Muscle of leg (tissue), 11 donors: ENCODE measurements around the gene GPAT3. TPM values are rescaled to one million over a fixed set of nuclear protein-coding genes. Genes with fewer than 3 reads are reported as not detected.
"Not testable (repeated sequence)": the region's sequence is repeated elsewhere in the genome, so short reads cannot be mapped to it uniquely, and the experiment has no call there.

Experiments
- DNase-seq: peaks from one replicate; pipeline ENCODE4 v3.0.0; 2013
- H3K27ac ChIP-seq: one replicate; pipeline ENCODE4 v1.5.1; 2013; ENCODE audit warnings: mild to moderate bottlenecking, low read length, control low read depth
- H3K27me3 ChIP-seq: one replicate; pipeline ENCODE4 v1.6.1; 2013; ENCODE audit warnings: low read length; ENCODE audit not compliant: control insufficient read depth, insufficient read depth
- H3K36me3 ChIP-seq: one replicate; pipeline ENCODE4 v1.6.1; 2013; ENCODE audit warnings: low read length; ENCODE audit not compliant: control insufficient read depth, insufficient read depth
- H3K4me1 ChIP-seq: one replicate; pipeline ENCODE4 v1.6.1; 2013; ENCODE audit warnings: low read length; ENCODE audit not compliant: control insufficient read depth, insufficient read depth
- H3K4me3 ChIP-seq: one replicate; pipeline ENCODE4 v1.5.1; 2013; ENCODE audit warnings: low read length, control low read depth
- H3K9me3 ChIP-seq: replicated peaks from 2 replicates; pipeline ENCODE4 v1.6.1; 2013; ENCODE audit warnings: low read depth, low read length; ENCODE audit not compliant: control insufficient read depth
- WGBS: methylation state at CpG from one replicate; pipeline ENCODE4 v1.1.5; 2013; ENCODE audit warnings: missing lambda C conversion rate; ENCODE audit not compliant: insufficient coverage; 5-methylcytosine and 5-hydroxymethylcytosine counted together
- polyA plus RNA-seq, 8 donors: library from polyadenylated mRNA; unstranded; fragments of 120-200 nt; gene quantifications; one replicate each; pipeline versions ENCODE4 v1.2.1 to v1.2.3, GENCODE V29; 2013; ENCODE audit warnings: inconsistent platforms in 1 of 8, low replicate concordance in 1 of 8; ENCODE audit not compliant: insufficient read length in 8 of 8, insufficient read depth in 1 of 8
- total RNA-seq: library from RNA; stranded (reverse); fragments of 120-200 nt; gene quantifications from one replicate; pipeline ENCODE4 v1.2.4, GENCODE V29; 2013

GPAT3 gene
- total and polyA plus RNA-seq, 9 donors: 14.7 to 32.6 (median 17.9) TPM

DNA sequence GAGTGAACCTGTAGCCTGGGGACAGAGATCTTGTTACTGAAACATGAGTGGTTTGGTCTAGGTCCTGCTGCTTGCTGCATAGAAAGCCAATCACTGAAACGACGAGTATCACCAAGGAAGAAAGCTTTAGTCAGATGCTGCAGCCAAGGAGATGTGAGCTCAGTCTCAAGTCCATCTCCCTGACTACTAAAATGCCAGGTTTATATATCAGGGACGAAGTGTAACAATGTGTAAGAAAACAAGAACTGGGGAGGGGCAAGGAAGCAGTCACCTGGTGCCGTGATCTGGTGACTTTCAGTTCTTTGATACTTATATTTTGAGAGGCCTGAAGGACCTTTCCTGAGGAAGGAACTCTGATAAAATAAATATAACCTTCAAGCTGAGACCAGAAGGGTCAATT, 31.4 kb upstream of the GPAT3 start:
- Histone ChIP-seq H3K4me1 (no peaks in the 10 kb centered on the region), H3K9me3 (no peaks in the 10 kb centered on the region), H3K4me3 (no peak overlapping the region), H3K27me3 (no peaks in the 10 kb centered on the region), H3K27ac (no peak overlapping the region), H3K36me3 (no peaks in the 10 kb centered on the region)
- whole genome bisulfite sequencing: no CpG with 5 or more reads among the region's 4 CpGs
- no peak for DNase-seq

DNA sequence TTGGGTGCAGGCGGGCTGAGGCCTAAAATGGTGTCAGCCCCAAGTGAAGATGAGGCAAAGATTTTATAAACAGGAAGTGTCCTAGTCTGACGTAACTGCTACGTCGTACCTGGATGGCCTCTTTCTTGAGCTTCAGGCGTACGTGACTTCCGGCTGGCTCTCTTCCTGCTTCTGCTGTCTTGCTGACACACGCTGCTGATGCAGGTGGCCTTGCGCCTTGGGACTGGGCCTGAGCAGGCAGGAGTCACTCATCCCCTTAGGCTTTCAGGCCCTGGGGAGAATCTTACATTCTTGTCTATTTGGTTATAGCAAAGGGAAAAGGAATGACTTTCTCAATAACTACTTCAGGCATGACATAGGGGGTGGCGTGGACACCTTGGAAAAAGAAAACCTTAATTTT, 30.9 kb upstream of the GPAT3 start:
- no peaks in the 10 kb centered on the region for H3K27me3 ChIP-seq
- H3K4me3 ChIP-seq: no peak overlapping the region
- 81% methylated on average over 8 of the region's 10 CpGs for WGBS
- no peak overlapping the region for H3K27ac ChIP-seq
- H3K9me3 ChIP-seq: no peaks in the 10 kb centered on the region
- no peaks in the 10 kb centered on the region for H3K36me3 ChIP-seq
- no peaks in the 10 kb centered on the region for H3K4me1 ChIP-seq
- DNase-seq: no peak

DNA sequence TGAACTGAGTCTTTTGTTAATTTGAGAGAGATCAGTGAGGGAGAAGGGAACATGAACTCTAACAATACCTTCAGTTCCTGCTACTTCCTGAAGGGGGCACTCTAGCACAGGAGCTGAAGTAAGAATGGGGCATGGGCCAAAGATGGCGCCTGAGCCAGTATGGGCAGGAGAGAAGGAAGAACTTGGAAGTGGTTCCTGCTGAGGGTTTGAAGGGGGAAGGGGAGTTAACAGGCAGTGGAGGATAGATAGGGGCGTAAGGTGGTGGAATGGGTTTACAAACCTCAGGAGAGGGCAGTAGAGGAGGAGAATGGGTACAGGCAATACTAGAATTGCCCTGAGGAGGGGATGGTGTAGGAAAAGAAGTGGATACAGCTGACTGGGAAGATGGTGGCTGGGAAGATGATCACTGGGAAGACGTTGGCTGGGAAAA, 26.7 kb upstream of the GPAT3 start:
- not testable (repeated sequence) for H3K4me1 ChIP-seq, H3K36me3 ChIP-seq, H3K27me3 ChIP-seq, H3K9me3 ChIP-seq, H3K27ac ChIP-seq, DNase-seq, H3K4me3 ChIP-seq
- WGBS: 73% methylated on average over 3 of the region's 3 CpGs

DNA sequence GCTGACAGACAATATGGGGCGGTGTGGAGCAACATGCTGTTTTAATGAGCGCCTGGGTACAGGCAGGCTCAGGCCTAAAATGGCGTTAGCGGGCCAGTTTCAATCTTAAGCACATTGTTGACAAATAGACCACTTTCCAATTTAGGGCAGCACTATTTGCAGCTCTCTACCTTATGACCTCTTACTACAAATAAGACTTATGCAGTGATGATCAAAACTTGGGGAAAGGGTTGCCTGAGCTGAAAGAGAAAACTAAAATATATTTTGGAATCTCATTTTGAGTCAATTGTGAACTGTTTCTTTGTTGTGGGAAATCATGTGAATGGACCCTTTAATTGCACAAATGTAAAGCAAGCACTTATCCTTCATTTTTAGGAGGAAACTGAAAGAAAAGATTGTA, 25.5 kb upstream of the GPAT3 start:
- Histone ChIP-seq H3K27ac (no peak overlapping the region), H3K36me3 (no peaks in the 10 kb centered on the region), H3K4me1 (no peaks in the 10 kb centered on the region), H3K27me3 (no peaks in the 10 kb centered on the region), H3K9me3 (no peaks in the 10 kb centered on the region), H3K4me3 (no peak overlapping the region)
- DNase-seq: no peak
- WGBS: 85% methylated on average over 2 of the region's 4 CpGs

DNA sequence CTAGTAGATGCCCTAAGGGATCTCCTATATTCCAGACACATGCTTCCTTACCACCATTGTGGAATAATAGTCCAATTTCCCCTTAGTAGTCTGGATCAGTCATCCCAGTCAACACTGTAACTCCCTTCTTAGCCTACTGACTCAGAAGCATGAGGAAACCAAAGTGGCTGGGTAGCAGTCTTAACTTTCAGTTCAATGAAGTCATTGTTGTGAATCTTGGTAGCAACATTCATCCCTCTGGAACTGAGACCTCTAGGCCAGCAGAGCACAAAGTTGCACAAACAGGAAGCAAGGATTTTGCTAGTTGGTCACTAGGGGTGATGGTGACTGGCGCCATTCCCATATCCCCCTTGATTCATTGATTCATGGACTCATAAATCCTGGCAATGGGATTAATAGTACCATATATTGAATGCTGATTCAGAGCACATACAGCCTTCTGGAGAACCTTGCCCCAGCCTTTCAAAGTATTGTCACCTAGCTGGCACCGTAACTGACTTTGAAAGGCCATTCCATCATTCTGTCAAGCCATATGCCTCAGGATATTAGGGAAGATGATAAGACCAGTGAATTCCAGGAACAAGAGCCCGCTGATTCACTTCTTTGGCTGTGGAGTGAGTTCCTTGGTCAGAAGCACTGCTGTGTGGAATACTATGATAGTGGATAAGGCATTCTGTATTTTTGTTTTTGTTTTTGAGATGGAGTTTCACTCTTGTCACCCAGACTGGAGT, 19.7 kb upstream of the GPAT3 start:
- H3K27me3 ChIP-seq: peaks cover 2% of the 10 kb centered on the region
- WGBS: 89% methylated on average over 1 of the region's 3 CpGs
- H3K9me3 ChIP-seq: no peaks in the 10 kb centered on the region
- H3K36me3 ChIP-seq: no peaks in the 10 kb centered on the region
- H3K27ac ChIP-seq: no peak overlapping the region
- DNase-seq: no peak
- no peak overlapping the region for H3K4me3 ChIP-seq
- no peaks in the 10 kb centered on the region for H3K4me1 ChIP-seq

DNA sequence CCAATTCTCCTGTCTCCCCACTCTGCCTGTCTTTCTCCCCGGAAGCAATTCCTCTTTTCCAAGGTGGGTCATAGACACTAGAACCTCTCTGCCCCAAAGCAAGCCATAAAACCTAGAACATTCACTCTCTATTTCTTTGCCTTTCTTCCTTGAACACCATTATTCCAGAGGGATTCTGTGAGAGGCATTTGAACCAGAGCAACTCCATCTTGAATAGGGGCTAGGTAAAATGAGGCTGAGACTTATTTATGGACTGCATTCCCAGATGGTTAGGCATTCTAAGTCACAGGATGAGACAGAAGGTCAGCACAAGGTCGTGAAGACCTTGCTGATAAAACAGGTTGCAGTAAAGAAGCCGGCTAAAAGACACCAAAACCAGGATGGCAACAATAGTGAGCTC, 13.7 kb upstream of the GPAT3 start:
- no peak for DNase-seq
- H3K9me3 ChIP-seq: peaks cover 2% of the 10 kb centered on the region
- 70% methylated on average over 2 of the region's 3 CpGs for WGBS

DNA sequence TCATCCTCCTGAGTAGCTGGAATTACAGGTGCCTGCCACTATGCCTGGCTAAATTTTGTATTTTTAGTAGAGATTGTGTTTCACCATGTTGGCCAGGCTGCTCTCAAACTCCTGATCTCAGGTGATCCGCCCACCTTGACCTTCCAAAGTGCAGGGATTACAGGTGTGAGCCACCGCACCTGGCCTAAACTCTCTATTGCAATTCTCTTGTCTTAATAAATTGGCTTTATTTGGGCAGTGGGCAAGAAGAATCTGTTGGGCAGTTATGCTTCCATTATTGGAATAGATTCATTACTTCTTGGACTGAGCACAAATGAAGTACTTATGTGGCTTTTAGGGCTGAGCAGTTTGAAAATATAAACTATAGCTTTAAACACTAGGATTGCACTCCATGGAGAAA, 8.2 kb upstream of the GPAT3 start:
- Histone ChIP-seq H3K27me3 (peaks cover 2% of the 10 kb centered on the region), H3K4me3 (no peak overlapping the region), H3K4me1 (no peaks in the 10 kb centered on the region), H3K27ac (no peak overlapping the region), H3K9me3 (peaks cover 2% of the 10 kb centered on the region), H3K36me3 (no peaks in the 10 kb centered on the region)
- DNase-seq: no peak
- WGBS: 100% methylated on average over 1 of the region's 2 CpGs

More for the DNA sequence above, 13.7 kb upstream of the GPAT3 start:
- Histone ChIP-seq H3K4me3 (no peak overlapping the region), H3K36me3 (no peaks in the 10 kb centered on the region), H3K4me1 (no peaks in the 10 kb centered on the region), H3K27me3 (no peaks in the 10 kb centered on the region), H3K27ac (no peak overlapping the region)

DNA sequence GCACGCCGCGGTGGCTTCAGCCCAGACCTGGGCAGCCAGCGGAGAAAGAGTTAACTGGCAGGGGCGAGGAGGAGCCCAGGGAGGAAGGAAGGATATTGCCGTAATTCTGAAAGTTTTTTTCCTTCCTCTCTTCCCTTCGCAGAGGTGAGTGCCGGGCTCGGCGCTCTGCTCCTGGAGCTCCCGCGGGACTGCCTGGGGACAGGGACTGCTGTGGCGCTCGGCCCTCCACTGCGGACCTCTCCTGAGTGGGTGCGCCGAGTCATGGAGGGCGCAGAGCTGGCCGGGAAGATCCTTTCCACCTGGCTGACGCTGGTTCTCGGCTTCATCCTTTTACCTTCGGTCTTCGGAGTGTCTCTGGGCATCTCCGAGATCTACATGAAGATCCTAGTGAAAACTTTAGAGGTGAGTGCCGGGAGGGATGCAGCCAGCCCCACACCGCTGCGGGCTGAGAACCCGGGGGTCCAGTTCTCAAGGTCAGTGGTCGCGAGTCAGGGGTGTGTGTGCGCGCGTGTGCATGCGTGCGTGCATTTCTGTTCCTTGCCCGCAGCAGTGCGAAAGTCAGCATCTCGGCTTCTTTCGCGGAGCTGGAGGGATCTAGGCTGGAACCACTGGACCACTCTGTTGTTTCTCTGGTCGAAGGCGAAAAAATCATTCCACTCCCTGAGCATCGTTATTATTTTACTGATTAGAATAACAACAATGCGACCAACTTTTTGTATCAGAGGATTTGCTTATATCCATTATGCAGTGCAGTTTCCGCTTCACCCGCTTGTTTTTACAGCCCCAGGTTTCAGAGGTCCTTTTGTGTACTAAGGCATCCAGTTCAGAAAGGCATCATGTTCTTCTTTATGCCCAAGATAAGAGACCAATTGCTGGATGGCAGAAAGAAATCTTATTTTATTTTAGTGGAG, 709 bp downstream of the GPAT3 start:
- WGBS: 3% methylated on average over 35 of the region's 46 CpGs

DNA sequence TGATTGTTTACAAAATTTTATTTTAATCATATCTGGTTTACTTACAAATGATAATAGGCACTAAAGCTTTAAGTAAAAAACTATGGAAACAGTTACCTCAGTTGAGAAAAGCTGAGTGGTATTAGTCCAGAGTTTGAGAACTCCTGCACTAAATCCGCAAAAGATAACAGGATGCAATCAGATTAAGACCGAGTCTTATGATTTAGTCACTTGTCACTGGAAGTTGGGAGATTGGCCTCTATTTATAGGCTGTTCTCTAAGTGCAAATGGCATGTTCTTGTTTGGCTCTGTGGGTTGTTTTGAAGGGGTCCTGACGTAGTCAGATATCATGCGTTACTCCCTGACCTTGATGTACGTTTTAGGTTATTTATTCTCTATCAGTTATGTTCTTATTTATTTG, 6.3 kb downstream of the GPAT3 start:
- H3K4me1 ChIP-seq: no peaks in the 10 kb centered on the region
- H3K9me3 ChIP-seq: no peaks in the 10 kb centered on the region
- H3K36me3 ChIP-seq: no peaks in the 10 kb centered on the region
- 100% methylated on average over 1 of the region's 5 CpGs for WGBS
- no peak overlapping the region for H3K27ac ChIP-seq
- no peak for DNase-seq
- no peaks in the 10 kb centered on the region for H3K27me3 ChIP-seq
- no peak overlapping the region for H3K4me3 ChIP-seq

More for the DNA sequence above, 709 bp downstream of the GPAT3 start:
- Histone ChIP-seq H3K27ac (peak overlapping the region; percentile 83), H3K4me1 (peaks cover 12% of the 10 kb centered on the region), H3K4me3 (peak overlapping the region; percentile 68), H3K27me3 (peaks cover 30% of the 10 kb centered on the region), H3K9me3 (no peaks in the 10 kb centered on the region), H3K36me3 (no peaks in the 10 kb centered on the region)
- DNase-seq: no peak

DNA sequence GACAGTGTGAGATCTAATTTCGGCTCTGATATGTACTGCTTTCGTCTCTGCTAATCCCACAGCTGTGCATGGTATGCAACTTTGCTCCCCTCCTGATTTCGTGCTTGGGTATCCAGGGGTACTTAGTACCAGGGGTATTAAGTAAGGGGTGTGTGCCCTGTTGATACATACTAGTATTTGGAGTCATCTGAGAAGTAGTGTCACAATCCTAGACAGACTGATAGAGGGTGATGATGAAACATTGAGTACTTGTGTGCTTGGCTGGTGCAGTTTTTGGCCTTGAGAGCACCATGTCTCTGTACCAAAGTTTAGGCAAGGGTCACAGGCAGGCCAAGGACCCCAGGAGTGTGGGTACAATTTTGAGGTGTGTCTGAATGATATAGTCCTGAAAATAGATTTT, 10.9 kb downstream of the GPAT3 start:
- Histone ChIP-seq H3K9me3 (no peaks in the 10 kb centered on the region), H3K36me3 (no peaks in the 10 kb centered on the region), H3K27me3 (no peaks in the 10 kb centered on the region), H3K4me3 (no peak overlapping the region), H3K27ac (peak overlapping the region; percentile 4), H3K4me1 (no peaks in the 10 kb centered on the region)
- DNase-seq: peak; percentile 40
- 73% methylated on average over 2 of the region's 3 CpGs for WGBS
